Endodermal cell (in vitro differentiated cells): ENCODE results near the gene RHEX. TPM values are rescaled to one million over a fixed set of nuclear protein-coding genes. Genes with fewer than 3 reads are reported as not detected.

Experiments
- DNase-seq: peaks from one replicate; pipeline ENCODE4 v3.0.0-alpha.2; 2017
- H3K27ac ChIP-seq: 2 replicates; pipeline ENCODE4 v1.5.1; 2013; ENCODE audit warnings: mild to moderate bottlenecking, low read depth, low read length, moderate library complexity
- H3K27me3 ChIP-seq: 2 replicates; pipeline ENCODE4 v1.6.1; 2013; ENCODE audit warnings: mild to moderate bottlenecking, low read length, moderate library complexity; ENCODE audit not compliant: insufficient read depth, control insufficient read depth, poor library complexity, severe bottlenecking
- H3K36me3 ChIP-seq: 2 replicates; pipeline ENCODE4 v1.7.0; 2013; ENCODE audit warnings: mild to moderate bottlenecking, low read length, moderate library complexity; ENCODE audit not compliant: control insufficient read depth, insufficient read depth
- H3K4me1 ChIP-seq: one replicate; pipeline ENCODE4 v1.7.0; 2013; ENCODE audit warnings: low read length; ENCODE audit not compliant: control insufficient read depth, insufficient read depth
- H3K4me3 ChIP-seq: 2 replicates; pipeline ENCODE4 v1.5.1; 2013; ENCODE audit warnings: mild to moderate bottlenecking, low read length, moderate library complexity
- H3K9ac ChIP-seq: 2 replicates; pipeline ENCODE4 v1.6.1; 2013; ENCODE audit warnings: mild to moderate bottlenecking, low read length, moderate library complexity; ENCODE audit not compliant: poor library complexity, severe bottlenecking; ENCODE audit errors: extremely low read depth
- H3K9me3 ChIP-seq: 2 replicates; pipeline ENCODE4 v1.6.1; 2013; ENCODE audit warnings: mild to moderate bottlenecking, low read length, moderate library complexity; ENCODE audit not compliant: control insufficient read depth
- H3K27ac Mint-ChIP-seq: 2 replicates; pipeline ENCODE4 v1.8.0; 2020; ENCODE audit warnings: mixed read lengths
- H3K27me3 Mint-ChIP-seq: 2 replicates; pipeline ENCODE4 v1.8.0; 2021; ENCODE audit warnings: mild to moderate bottlenecking, mixed read lengths; ENCODE audit not compliant: insufficient read depth
- H3K36me3 Mint-ChIP-seq: 2 replicates; pipeline ENCODE4 v1.8.0; 2020; ENCODE audit warnings: low read depth, mixed read lengths
- H3K4me1 Mint-ChIP-seq: 2 replicates; pipeline ENCODE4 v1.8.0; 2020; ENCODE audit warnings: mixed read lengths
- H3K4me3 Mint-ChIP-seq: 2 replicates; pipeline ENCODE4 v1.8.0; 2020; ENCODE audit warnings: mild to moderate bottlenecking, moderate library complexity, mixed read lengths
- H3K9me3 Mint-ChIP-seq: 2 replicates; pipeline ENCODE4 v1.8.0; 2020; ENCODE audit warnings: mild to moderate bottlenecking, mixed read lengths
- WGBS, 2 experiments: methylation state at CpG; one replicate each; pipeline versions ENCODE4 v1.1.5 to v1.1.7; 2013; ENCODE audit warnings: missing lambda C conversion rate in 2 of 2, mixed read lengths in 1 of 2; ENCODE audit not compliant: insufficient coverage in 1 of 2, insufficient read length in 1 of 2; 5-methylcytosine and 5-hydroxymethylcytosine counted together
- total RNA-seq, 2 donors: library from RNA; stranded (reverse); fragmentation: NEBNext Ultra II Directional in 1 of 2; extraction: Animal tissue kit (Norgen Biotek cat#: 25700) in 1 of 2; gene quantifications; 2 replicates in 1 of 2; 3 replicates in 1 of 2; pipeline ENCODE4 v1.2.1, GENCODE V29; 2021
- TF ChIP-seq, protein P1 (sequence below): fragments of 200-600 bp; sonication (generic); conservative IDR thresholded peaks from 2 replicates; pipeline ENCODE4 v1.5.0; 2021; ENCODE audit warnings: antibody characterized with exemption, mild to moderate bottlenecking

RHEX gene
- total RNA-seq, 2 donors from 2014 or later = not detected

DNA sequence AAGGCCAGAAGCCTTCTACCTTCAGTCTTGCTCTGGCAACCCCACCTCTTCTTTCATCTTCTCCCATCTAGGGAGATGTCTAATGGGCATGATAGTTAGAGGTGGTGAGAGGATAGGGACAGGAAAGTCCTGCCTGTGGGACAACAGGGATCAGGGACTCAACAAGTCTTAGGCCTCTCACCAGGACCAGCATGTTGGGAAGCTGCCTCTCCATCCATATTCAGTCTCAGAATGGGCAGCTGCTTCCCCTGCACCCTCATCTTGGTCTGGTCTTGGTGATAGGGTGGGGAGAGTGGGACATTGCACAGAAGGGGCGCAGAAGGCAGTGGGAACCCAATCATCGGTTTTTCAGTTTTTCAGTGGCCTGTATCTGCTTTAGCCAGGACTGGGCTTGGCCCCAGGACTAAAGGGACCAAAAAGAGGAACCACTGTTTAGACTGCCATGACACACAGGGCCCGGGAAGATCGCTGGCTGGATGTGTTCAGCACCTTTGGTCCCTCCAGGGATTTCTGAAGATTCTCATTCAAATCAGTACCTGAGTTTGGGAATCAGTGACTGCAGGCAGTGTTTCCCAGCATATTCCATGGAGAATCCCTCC lies 12.7 kb downstream of the RHEX start:
- no peaks in the 10 kb centered on the region for H3K36me3 ChIP-seq
- H3K9me3 ChIP-seq = peaks cover 7% of the 10 kb centered on the region
- H3K27ac Mint-ChIP-seq = no peak overlapping the region
- TF ChIP-seq, protein P1, sequence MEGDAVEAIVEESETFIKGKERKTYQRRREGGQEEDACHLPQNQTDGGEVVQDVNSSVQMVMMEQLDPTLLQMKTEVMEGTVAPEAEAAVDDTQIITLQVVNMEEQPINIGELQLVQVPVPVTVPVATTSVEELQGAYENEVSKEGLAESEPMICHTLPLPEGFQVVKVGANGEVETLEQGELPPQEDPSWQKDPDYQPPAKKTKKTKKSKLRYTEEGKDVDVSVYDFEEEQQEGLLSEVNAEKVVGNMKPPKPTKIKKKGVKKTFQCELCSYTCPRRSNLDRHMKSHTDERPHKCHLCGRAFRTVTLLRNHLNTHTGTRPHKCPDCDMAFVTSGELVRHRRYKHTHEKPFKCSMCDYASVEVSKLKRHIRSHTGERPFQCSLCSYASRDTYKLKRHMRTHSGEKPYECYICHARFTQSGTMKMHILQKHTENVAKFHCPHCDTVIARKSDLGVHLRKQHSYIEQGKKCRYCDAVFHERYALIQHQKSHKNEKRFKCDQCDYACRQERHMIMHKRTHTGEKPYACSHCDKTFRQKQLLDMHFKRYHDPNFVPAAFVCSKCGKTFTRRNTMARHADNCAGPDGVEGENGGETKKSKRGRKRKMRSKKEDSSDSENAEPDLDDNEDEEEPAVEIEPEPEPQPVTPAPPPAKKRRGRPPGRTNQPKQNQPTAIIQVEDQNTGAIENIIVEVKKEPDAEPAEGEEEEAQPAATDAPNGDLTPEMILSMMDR = no peak
- H3K9me3 Mint-ChIP-seq = peaks cover 26% of the 10 kb centered on the region
- H3K27me3 ChIP-seq = no peaks in the 10 kb centered on the region
- no peak overlapping the region for H3K4me3 ChIP-seq
- no peaks in the 10 kb centered on the region for H3K4me1 ChIP-seq
- peaks cover 12% of the 10 kb centered on the region for H3K4me1 Mint-ChIP-seq
- H3K4me3 Mint-ChIP-seq = no peak overlapping the region
- WGBS, 2 experiments = 95 to 97% methylated on average over 2 to 4 of the region's 4 CpGs
- no peak overlapping the region for H3K27ac ChIP-seq
- DNase-seq = no peak
- no peaks in the 10 kb centered on the region for H3K27me3 Mint-ChIP-seq
- no peak overlapping the region for H3K9ac ChIP-seq
- H3K36me3 Mint-ChIP-seq = peaks cover 4% of the 10 kb centered on the region

DNA sequence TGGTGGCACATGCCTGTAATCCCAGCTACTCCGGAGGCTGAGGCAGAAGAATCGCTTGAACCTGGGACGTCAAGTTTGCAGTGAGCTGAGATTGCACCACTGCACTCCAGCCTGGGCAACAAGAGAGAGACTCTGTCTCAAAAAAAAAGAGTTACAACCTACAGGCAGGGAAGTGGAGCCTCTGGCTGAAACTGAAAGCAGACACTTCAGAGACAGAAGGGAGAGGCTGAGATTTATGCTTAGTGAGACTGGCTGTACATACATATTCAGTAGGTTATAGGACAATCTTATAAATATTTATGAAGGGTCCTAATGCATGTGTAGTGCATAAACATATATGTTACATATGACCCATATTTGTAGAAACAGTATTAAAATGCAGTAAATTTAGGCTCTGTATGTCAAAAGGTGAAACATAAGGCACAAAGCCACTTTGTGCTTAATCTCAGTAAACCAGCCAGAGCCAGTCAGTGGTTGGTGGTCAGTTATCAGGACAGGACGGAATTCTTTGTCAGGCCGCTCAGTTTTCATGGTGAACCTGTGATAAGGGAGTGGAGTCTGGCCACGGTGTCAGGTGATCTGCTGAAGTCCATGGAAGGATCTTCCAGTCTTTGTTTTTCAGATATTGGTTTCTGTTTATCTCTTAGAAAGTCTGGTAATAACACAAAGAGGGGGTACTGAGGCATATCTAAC lies 13.7 kb downstream of the RHEX start:
- Mint-ChIP-seq H3K27ac (no peak overlapping the region), H3K4me1 (peaks cover 12% of the 10 kb centered on the region), H3K27me3 (no peaks in the 10 kb centered on the region), H3K36me3 (peaks cover 4% of the 10 kb centered on the region), H3K4me3 (no peak overlapping the region), H3K9me3 (peaks cover 24% of the 10 kb centered on the region)
- H3K4me1 ChIP-seq = no peaks in the 10 kb centered on the region
- peaks cover 7% of the 10 kb centered on the region for H3K9me3 ChIP-seq
- H3K27ac ChIP-seq = no peak overlapping the region
- 77 to 85% methylated on average over 5 to 6 of the region's 6 CpGs for WGBS, 2 experiments
- no peak for DNase-seq
- H3K9ac ChIP-seq = no peak overlapping the region
- TF ChIP-seq, protein P1 = no peak
- no peaks in the 10 kb centered on the region for H3K36me3 ChIP-seq
- no peak overlapping the region for H3K4me3 ChIP-seq
- no peaks in the 10 kb centered on the region for H3K27me3 ChIP-seq

DNA sequence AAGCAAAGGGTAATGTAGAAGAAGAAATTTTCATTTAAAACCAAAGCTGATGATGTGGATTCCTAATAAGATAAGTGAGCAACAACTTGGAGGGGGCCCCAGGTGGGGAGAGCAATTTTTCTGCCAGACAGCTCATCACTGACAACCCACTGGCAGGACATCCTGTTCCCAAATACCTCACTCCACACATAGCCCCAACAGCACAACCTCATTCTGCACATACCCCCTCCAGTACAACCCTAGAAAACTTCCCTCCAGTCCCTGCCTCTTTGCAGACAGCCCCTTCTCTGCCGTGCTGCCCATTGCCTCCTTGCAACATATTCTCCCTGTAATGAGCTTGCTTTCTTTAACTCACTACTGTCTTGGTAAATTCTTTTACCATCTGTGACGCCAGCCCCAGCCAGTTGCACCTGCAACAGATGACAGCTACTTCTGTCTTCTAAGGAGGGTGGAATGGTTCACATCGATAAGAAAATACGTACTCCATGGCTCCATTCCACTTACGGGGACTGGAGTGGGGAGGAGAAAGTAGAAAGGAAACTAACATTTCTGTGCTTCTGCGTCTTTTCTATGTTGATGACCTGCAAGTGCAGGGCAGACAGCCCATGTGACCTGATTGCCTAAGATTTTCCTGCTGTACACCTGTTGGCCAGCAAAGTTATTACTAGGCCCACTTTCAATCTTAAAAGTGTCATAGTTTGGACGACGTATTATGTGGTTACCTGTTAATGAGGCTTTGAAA lies 14.7 kb downstream of the RHEX start:
- peaks cover 4% of the 10 kb centered on the region for H3K36me3 Mint-ChIP-seq
- peaks cover 12% of the 10 kb centered on the region for H3K4me1 Mint-ChIP-seq
- H3K27me3 ChIP-seq = no peaks in the 10 kb centered on the region
- H3K4me3 ChIP-seq = no peak overlapping the region
- H3K9ac ChIP-seq = no peak overlapping the region
- no peak overlapping the region for H3K27ac Mint-ChIP-seq
- peaks cover 18% of the 10 kb centered on the region for H3K9me3 Mint-ChIP-seq
- TF ChIP-seq, protein P1 = no peak
- H3K9me3 ChIP-seq = peaks cover 5% of the 10 kb centered on the region
- no peak for DNase-seq
- no peak overlapping the region for H3K27ac ChIP-seq
- 90 to 100% methylated on average over 6 to 8 of the region's 8 CpGs for WGBS, 2 experiments
- no peaks in the 10 kb centered on the region for H3K36me3 ChIP-seq
- H3K27me3 Mint-ChIP-seq = no peaks in the 10 kb centered on the region
- no peak overlapping the region for H3K4me3 Mint-ChIP-seq
- H3K4me1 ChIP-seq = no peaks in the 10 kb centered on the region
